Measurements from ENCODE around the gene TAF1D.

Gene TAF1D

GRCh38 chr11:93718057-93718563, 23.2 kb downstream of the TAF1D start:
- DNase-seq: no peak

GRCh38 chr11:93717501-93717900, 23.8 kb downstream of the TAF1D start:
- no peak for DNase-seq

- no peak for DNase-seq
Measured at GRCh38 chr11:93715797-93716396, 25.4 kb downstream of the TAF1D start.

- no peak for DNase-seq
Measured at GRCh38 chr11:93712678-93713077, 28.6 kb downstream of the TAF1D start.

GRCh38 chr11:93710239-93710638, 31.1 kb downstream of the TAF1D start:
- no peak for DNase-seq

GRCh38 chr11:93704237-93704636, 37.1 kb downstream of the TAF1D start:
- DNase-seq: no peak

GRCh38 chr11:93700830-93701229, 40.5 kb downstream of the TAF1D start:
- no peak for DNase-seq

GRCh38 chr11:93697611-93698010, 43.7 kb downstream of the TAF1D start:
- DNase-seq: no peak

- no peak for DNase-seq
Measured at GRCh38 chr11:93694557-93694956, 46.7 kb downstream of the TAF1D start.

GRCh38 chr11:93694109-93694508, 47.2 kb downstream of the TAF1D start:
- no peak for DNase-seq

- no peak for DNase-seq
Measured at GRCh38 chr11:93689240-93689639, 52.1 kb downstream of the TAF1D start.

GRCh38 chr11:93686812-93687211, 54.5 kb downstream of the TAF1D start:
- DNase-seq: no peak

- DNase-seq: no peak
Measured at GRCh38 chr11:93686226-93686625, 55.1 kb downstream of the TAF1D start.
